H9 (cell line): Measurements from ENCODE around the gene FNDC3B. TPM values are rescaled to one million over a fixed set of nuclear protein-coding genes. Genes with fewer than 3 reads are reported as not detected.

ENCODE experiments used
- DNase-seq: peaks from one replicate; pipeline ENCODE4 v3.0.0-alpha.2; 2017
- H2AFZ ChIP-seq: one replicate; pipeline ENCODE4 v1.6.1; 2013; ENCODE audit warnings: mild to moderate bottlenecking, low read length, control low read depth, moderate library complexity
- H2AK5ac ChIP-seq: 2 replicates; pipeline ENCODE4 v1.6.1; 2013; ENCODE audit warnings: low read length, control low read depth, mixed read lengths; ENCODE audit not compliant: insufficient read length
- H2BK120ac ChIP-seq: one replicate; pipeline ENCODE4 v1.6.1; 2013; ENCODE audit warnings: low read depth, mild to moderate bottlenecking, low read length, control low read depth, inconsistent platforms; ENCODE audit not compliant: poor library complexity, severe bottlenecking
- H2BK12ac ChIP-seq: 2 replicates; pipeline ENCODE4 v1.6.1; 2013; ENCODE audit warnings: low read length, control low read depth, mixed read lengths, low read depth; ENCODE audit not compliant: insufficient read length
- H2BK15ac ChIP-seq: 2 replicates; pipeline ENCODE4 v1.6.1; 2013; ENCODE audit warnings: low read depth, low read length, control low read depth
- H2BK20ac ChIP-seq: one replicate; pipeline ENCODE4 v1.6.1; 2013; ENCODE audit warnings: low read depth, mild to moderate bottlenecking, low read length, control low read depth, inconsistent platforms; ENCODE audit not compliant: poor library complexity, severe bottlenecking
- H2BK5ac ChIP-seq: 2 replicates; pipeline ENCODE4 v1.6.1; 2013; ENCODE audit warnings: low read length, control low read depth, mixed read lengths; ENCODE audit not compliant: insufficient read length
- H3K14ac ChIP-seq: 2 replicates; pipeline ENCODE4 v1.6.1; 2013; ENCODE audit warnings: low read length, control low read depth; ENCODE audit not compliant: insufficient read depth
- H3K18ac ChIP-seq: 2 replicates; pipeline ENCODE4 v1.6.1; 2013; ENCODE audit warnings: low read depth, mild to moderate bottlenecking, mixed read lengths, low read length, control low read depth; ENCODE audit not compliant: insufficient read length
- H3K23ac ChIP-seq: 2 replicates; pipeline ENCODE4 v1.6.1; 2013; ENCODE audit warnings: low read length, control low read depth, mixed read lengths, low read depth; ENCODE audit not compliant: insufficient read length
- H3K23me2 ChIP-seq: 2 replicates; pipeline ENCODE4 v1.6.1; 2013; ENCODE audit warnings: low read depth, mild to moderate bottlenecking, mixed read lengths, low read length, control low read depth; ENCODE audit not compliant: insufficient read length, poor library complexity, severe bottlenecking
- H3K27ac ChIP-seq: 2 replicates; pipeline ENCODE4 v1.5.1; 2013; ENCODE audit warnings: low read length, control low read depth, mixed read lengths, low read depth; ENCODE audit not compliant: insufficient read length
- H3K27me3 ChIP-seq: 2 replicates; pipeline ENCODE4 v1.6.1; 2013; ENCODE audit warnings: low read length, control low read depth, inconsistent platforms; ENCODE audit not compliant: insufficient read depth
- H3K4ac ChIP-seq: 2 replicates; pipeline ENCODE4 v1.6.1; 2013; ENCODE audit warnings: low read depth, mild to moderate bottlenecking, control low read depth, inconsistent platforms, low read length, moderate library complexity
- H3K4me1 ChIP-seq: 2 replicates; pipeline ENCODE4 v1.6.1; 2013; ENCODE audit warnings: low read length, control low read depth, inconsistent platforms; ENCODE audit not compliant: insufficient read depth
- H3K4me2 ChIP-seq: 2 replicates; pipeline ENCODE4 v1.6.1; 2013; ENCODE audit warnings: low read length, control low read depth, mixed read lengths; ENCODE audit not compliant: insufficient read length, insufficient read depth
- H3K56ac ChIP-seq: 2 replicates; pipeline ENCODE4 v1.6.1; 2013; ENCODE audit warnings: low read depth, mild to moderate bottlenecking, mixed read lengths, low read length, control low read depth; ENCODE audit not compliant: insufficient read length
- H3K79me1 ChIP-seq: 2 replicates; pipeline ENCODE4 v1.6.1; 2013; ENCODE audit warnings: low read depth, mild to moderate bottlenecking, moderate library complexity, low read length, control low read depth, inconsistent platforms; ENCODE audit not compliant: insufficient read depth, poor library complexity, severe bottlenecking
- H3K79me2 ChIP-seq: 2 replicates; pipeline ENCODE4 v1.6.1; 2013; ENCODE audit warnings: low read length, control low read depth, inconsistent platforms; ENCODE audit not compliant: insufficient read depth
- H3K9ac ChIP-seq: 2 replicates; pipeline ENCODE4 v1.6.1; 2013; ENCODE audit warnings: low read length, control low read depth, mixed read lengths; ENCODE audit not compliant: insufficient read length; ENCODE audit errors: extremely low read depth
- H3K9me3 ChIP-seq: one replicate; pipeline ENCODE4 v1.6.1; 2013; ENCODE audit warnings: low read depth, low read length, inconsistent platforms; ENCODE audit not compliant: control insufficient read depth
- H3T11ph ChIP-seq: one replicate; pipeline ENCODE4 v1.6.1; 2013; ENCODE audit warnings: mild to moderate bottlenecking, low read length, control low read depth, inconsistent platforms
- H4K20me1 ChIP-seq: one replicate; pipeline ENCODE4 v1.6.1; 2013; ENCODE audit not compliant: control insufficient read depth, insufficient read length, insufficient read depth
- H4K5ac ChIP-seq: 2 replicates; pipeline ENCODE4 v1.6.1; 2013; ENCODE audit warnings: low read depth, mild to moderate bottlenecking, mixed read lengths, low read length, control low read depth; ENCODE audit not compliant: insufficient read length
- H4K8ac ChIP-seq: replicated peaks from 2 replicates; pipeline ENCODE4 v1.6.1; 2013; ENCODE audit warnings: low read length, control low read depth, mixed read lengths, low read depth; ENCODE audit not compliant: insufficient read length
- H4K91ac ChIP-seq: 2 replicates; pipeline ENCODE4 v1.6.1; 2013; ENCODE audit warnings: low read depth, mild to moderate bottlenecking, moderate library complexity, mixed read lengths, low read length, control low read depth; ENCODE audit not compliant: insufficient read length
- H3K27ac Mint-ChIP-seq, 3 experiments: 2 replicates in 2 of 3; 3 replicates in 1 of 3; pipeline ENCODE4 v1.8.0; 2020 to 2021; ENCODE audit warnings: mixed read lengths in 3 of 3, mild to moderate bottlenecking in 1 of 3, moderate library complexity in 1 of 3
- H3K27me3 Mint-ChIP-seq: 2 replicates; pipeline ENCODE4 v1.8.0; 2021; ENCODE audit warnings: low read depth, mild to moderate bottlenecking, moderate library complexity, mixed read lengths
- H3K36me3 Mint-ChIP-seq, 3 experiments: 2 replicates in 2 of 3; 3 replicates in 1 of 3; pipeline ENCODE4 v1.8.0; 2020 to 2021; ENCODE audit warnings: low read depth in 3 of 3, mixed read lengths in 3 of 3; ENCODE audit not compliant: insufficient read depth in 1 of 3
- H3K4me1 Mint-ChIP-seq, 2 experiments: 2 replicates each; pipeline ENCODE4 v1.8.0; 2020; ENCODE audit warnings: mixed read lengths in 2 of 2
- H3K4me3 Mint-ChIP-seq, 2 experiments: 2 replicates in 1 of 2; 3 replicates in 1 of 2; pipeline ENCODE4 v1.8.0; 2020 to 2021; ENCODE audit warnings: mild to moderate bottlenecking in 2 of 2, mixed read lengths in 2 of 2, moderate library complexity in 1 of 2
- H3K9me3 Mint-ChIP-seq, 2 experiments: 2 replicates in 1 of 2; 3 replicates in 1 of 2; pipeline ENCODE4 v1.8.0; 2020; ENCODE audit warnings: mild to moderate bottlenecking in 2 of 2, mixed read lengths in 2 of 2, moderate library complexity in 1 of 2
- WGBS: extraction: QIAGEN DNeasy Blood & Tissue Kit; methylation state at CpG from one replicate; pipeline ENCODE4 v1.1.7; 2013; ENCODE audit warnings: missing lambda C conversion rate, low lambda C conversion rate, mixed read lengths; ENCODE audit not compliant: insufficient read length; ENCODE audit errors: extremely low coverage; 5-methylcytosine and 5-hydroxymethylcytosine counted together
- total RNA-seq: library from RNA; stranded (reverse); gene quantifications from 2 replicates; pipeline ENCODE4 v1.2.1, GENCODE V29; 2021
- TF ChIP-seq, protein P1 (sequence below): fragments of 200-600 bp; sonication (generic); conservative IDR thresholded peaks from 3 replicates; pipeline ENCODE4 v1.8.0; 2021; ENCODE audit warnings: antibody characterized with exemption, mild to moderate bottlenecking

Gene FNDC3B
- total RNA-seq, 1 experiment from 2014 or later = 43.8 TPM

DNA sequence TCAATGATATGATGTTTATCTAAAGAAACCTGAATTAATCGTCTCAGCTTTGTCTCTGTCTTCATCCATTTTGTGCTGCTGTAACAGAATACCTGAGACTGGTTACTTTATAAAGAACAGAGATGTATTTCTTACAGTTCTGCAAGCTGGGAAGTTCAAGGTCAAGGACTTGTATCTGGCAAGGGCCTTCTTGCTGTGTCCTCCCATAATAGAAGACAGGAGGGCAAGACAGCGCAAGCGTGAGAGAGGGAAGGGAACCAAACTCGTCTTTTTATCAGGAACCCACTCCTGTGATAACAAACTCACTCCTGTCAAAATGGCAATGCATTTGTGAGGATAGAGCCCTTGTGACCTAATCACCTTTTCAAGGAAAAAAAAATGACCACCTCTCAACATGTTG, 277.4 kb downstream of the FNDC3B start:
- no peak overlapping the region for H2AK5ac ChIP-seq
- H3K9ac ChIP-seq = no peak overlapping the region
- peaks cover 18 to 19% of the 10 kb centered on the region in 2 experiments for H3K4me1 Mint-ChIP-seq
- no CpG with 5 or more reads among the region's 4 CpGs for WGBS
- 0 out of 7 replicates have a peak overlapping the region, but pooled peaks of 1 of the 3 experiments have one; percentile 28 for H3K27ac Mint-ChIP-seq
- no peaks in the 10 kb centered on the region for H3K27me3 ChIP-seq
- no peaks in the 10 kb centered on the region for H3K4me1 ChIP-seq
- H4K5ac ChIP-seq = no peak overlapping the region
- H3K4ac ChIP-seq = no peak overlapping the region
- H3K79me1 ChIP-seq = no peaks in the 10 kb centered on the region
- no peak overlapping the region for H2BK20ac ChIP-seq
- TF ChIP-seq, protein P1, sequence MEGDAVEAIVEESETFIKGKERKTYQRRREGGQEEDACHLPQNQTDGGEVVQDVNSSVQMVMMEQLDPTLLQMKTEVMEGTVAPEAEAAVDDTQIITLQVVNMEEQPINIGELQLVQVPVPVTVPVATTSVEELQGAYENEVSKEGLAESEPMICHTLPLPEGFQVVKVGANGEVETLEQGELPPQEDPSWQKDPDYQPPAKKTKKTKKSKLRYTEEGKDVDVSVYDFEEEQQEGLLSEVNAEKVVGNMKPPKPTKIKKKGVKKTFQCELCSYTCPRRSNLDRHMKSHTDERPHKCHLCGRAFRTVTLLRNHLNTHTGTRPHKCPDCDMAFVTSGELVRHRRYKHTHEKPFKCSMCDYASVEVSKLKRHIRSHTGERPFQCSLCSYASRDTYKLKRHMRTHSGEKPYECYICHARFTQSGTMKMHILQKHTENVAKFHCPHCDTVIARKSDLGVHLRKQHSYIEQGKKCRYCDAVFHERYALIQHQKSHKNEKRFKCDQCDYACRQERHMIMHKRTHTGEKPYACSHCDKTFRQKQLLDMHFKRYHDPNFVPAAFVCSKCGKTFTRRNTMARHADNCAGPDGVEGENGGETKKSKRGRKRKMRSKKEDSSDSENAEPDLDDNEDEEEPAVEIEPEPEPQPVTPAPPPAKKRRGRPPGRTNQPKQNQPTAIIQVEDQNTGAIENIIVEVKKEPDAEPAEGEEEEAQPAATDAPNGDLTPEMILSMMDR = no peak
- H2BK120ac ChIP-seq = no peak overlapping the region
- H4K8ac ChIP-seq = no peak overlapping the region
- H3K56ac ChIP-seq = no peak overlapping the region
- H3K9me3 Mint-ChIP-seq = no peaks in the 10 kb centered on the region
- H3K23ac ChIP-seq = no peak overlapping the region
- H3K4me3 Mint-ChIP-seq = no peak overlapping the region
- no peaks in the 10 kb centered on the region for H3K9me3 ChIP-seq
- no peak overlapping the region for H2BK15ac ChIP-seq
- H4K91ac ChIP-seq = no peak overlapping the region
- H3K27ac ChIP-seq = no peak overlapping the region
- H3K27me3 Mint-ChIP-seq = no peaks in the 10 kb centered on the region
- H3K23me2 ChIP-seq = no peaks in the 10 kb centered on the region
- H3K36me3 Mint-ChIP-seq = peaks cover 9 to 44% (median 36%) of the 10 kb centered on the region in 3 experiments
- no peak overlapping the region for H3K14ac ChIP-seq
- H3K18ac ChIP-seq = no peak overlapping the region
- H3T11ph ChIP-seq = no peak overlapping the region
- no peak overlapping the region for H3K4me2 ChIP-seq
- DNase-seq = no peak
- no peak overlapping the region for H2BK5ac ChIP-seq
- no peaks in the 10 kb centered on the region for H3K79me2 ChIP-seq
- no peak overlapping the region for H2BK12ac ChIP-seq
- H4K20me1 ChIP-seq = no peaks in the 10 kb centered on the region
- H2AFZ ChIP-seq = no peak overlapping the region
